ENCODE measurements around the gene AKAP8. TPM values are rescaled to one million over a fixed set of nuclear protein-coding genes. Genes with fewer than 3 reads are reported as not detected.
A peak's percentile ranks its signal among the peaks of the same experiment; 100 is the strongest.
"Not testable (repeated sequence)": the region's sequence is repeated elsewhere in the genome, so short reads cannot be mapped to it uniquely, and the experiment has no call there.

Gene AKAP8
- total RNA-seq, 6 donors from 2014 or later = 28.1 to 117 (median 41.3) TPM

- Histone ChIP-seq H3K27me3 (no peaks in the 10 kb centered on the region), H3K27ac (peak within 1 kb of the TSS; percentile 90 to 92 (median 90)), H3K36me3 (peaks cover under 1 to 23% (median 16%) of the 10 kb centered on the region in 4 donors), H3K9me3 (peaks cover 0 to 5% (median 0%) of the 10 kb centered on the region in 4 donors), H3K4me1 (peaks cover 33 to 66% (median 44%) of the 10 kb centered on the region in 4 donors), H3K4me3 (peak within 1 kb of the TSS; percentile 71 to 97 (median 82))
- 0% methylated on average over 28 to 58 of the region's 61 CpGs for WGBS, 2 donors
- DNase-seq = peak; percentile 94 to 98
- TF ChIP-seq CTCF (IDR thresholded peaks at IDR 0.05) (peak; percentile 59 to 88 (median 86)), POLR2A (IDR thresholded peaks at IDR 0.05) (peak in 3 of 4 donors; percentile 83 to 93 (median 88)), EP300 (IDR thresholded peaks at IDR 0.05) (peak in 1 of 4 donors; percentile 8), POLR2AphosphoS5 (IDR thresholded peaks at IDR 0.05) (peak; percentile 89 to 91)
- peak; percentile 98 to 99 for ATAC-seq (ENCODE audit: low FRiP score in 2 of 2)
These were observed 39.2 kb upstream of the AKAP8 start, which contains the start of gene AKAP8L for GRCh38 chr19:15418579-15419412. TSS of gene AKAP8L (minus strand) at chr19:15418988. CDS start at chr19:15418923, 65 bp downstream.

DNA sequence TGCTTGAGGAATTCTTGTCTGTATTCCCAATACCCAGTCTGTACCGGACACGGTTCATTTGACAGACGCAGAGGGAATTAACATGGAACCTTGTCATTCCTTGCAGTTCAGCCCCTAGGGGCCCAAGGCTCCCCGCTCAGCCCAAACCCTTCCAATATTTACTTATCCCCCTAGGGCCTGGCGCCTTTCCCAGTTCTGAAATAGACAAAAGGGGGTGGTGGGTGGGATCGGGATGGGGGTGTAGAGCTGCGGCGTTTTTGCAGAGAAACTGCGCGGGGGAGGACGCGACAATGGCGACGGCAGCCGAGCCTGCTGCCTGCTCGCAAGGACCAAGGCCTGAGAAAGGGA lies 38.6 kb upstream of the AKAP8 start:
- no peaks in the 10 kb centered on the region for H3K27me3 ChIP-seq
- no peak for ATAC-seq (ENCODE audit: low FRiP score in 2 of 2)
- 1 to 3% methylated on average over 12 to 16 of the region's 16 CpGs for WGBS, 2 donors
- peaks cover 35 to 70% (median 49%) of the 10 kb centered on the region in 4 donors for H3K4me1 ChIP-seq
- H3K36me3 ChIP-seq = peaks cover 0 to 17% (median 10%) of the 10 kb centered on the region in 4 donors
- peaks cover 0 to 2% (median 0%) of the 10 kb centered on the region in 4 donors for H3K9me3 ChIP-seq
- TF ChIP-seq EP300 (IDR thresholded peaks at IDR 0.05) = no peak
- TF ChIP-seq POLR2A (IDR thresholded peaks at IDR 0.05) = no peak
- no peak for TF ChIP-seq POLR2AphosphoS5 (IDR thresholded peaks at IDR 0.05)
- DNase-seq = no peak
- peak overlapping the region; percentile 71 to 97 (median 82) for H3K4me3 ChIP-seq
- H3K27ac ChIP-seq = peak overlapping the region; percentile 90 to 92 (median 90)

DNA sequence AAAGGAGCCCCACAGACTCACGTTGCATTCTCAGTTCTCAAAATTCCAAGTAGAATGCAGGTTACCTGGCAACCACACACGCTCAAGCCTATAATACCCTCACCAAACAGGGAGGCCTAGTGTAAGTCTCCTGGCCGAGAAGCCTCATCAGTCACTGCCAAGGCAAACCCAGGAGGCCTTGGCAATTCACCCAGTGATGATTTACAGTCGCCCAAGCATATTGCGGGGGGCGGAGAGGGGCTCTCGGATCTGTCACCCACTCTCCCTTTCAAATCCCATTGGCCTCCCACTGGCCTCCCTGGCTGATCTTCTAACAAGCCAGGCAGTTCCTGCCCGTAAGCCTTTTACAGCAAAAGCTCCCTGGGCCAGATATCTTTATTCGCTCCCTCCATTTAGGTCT lies 38.1 kb upstream of the AKAP8 start:
- 9 to 11% methylated on average over 8 to 9 of the region's 9 CpGs for WGBS, 2 donors
- TF ChIP-seq POLR2AphosphoS5 (IDR thresholded peaks at IDR 0.05) = no peak
- H3K27me3 ChIP-seq = no peaks in the 10 kb centered on the region
- H3K36me3 ChIP-seq = peaks cover 0 to 12% (median 5%) of the 10 kb centered on the region in 4 donors
- DNase-seq = no peak
- H3K27ac ChIP-seq = peak overlapping the region; percentile 90 to 92 (median 90)
- peak overlapping the region; percentile 71 to 97 (median 82) for H3K4me3 ChIP-seq
- H3K9me3 ChIP-seq = no peaks in the 10 kb centered on the region
- no peak for ATAC-seq (ENCODE audit: low FRiP score in 2 of 2)
- H3K4me1 ChIP-seq = peaks cover 39 to 70% (median 52%) of the 10 kb centered on the region in 4 donors

DNA sequence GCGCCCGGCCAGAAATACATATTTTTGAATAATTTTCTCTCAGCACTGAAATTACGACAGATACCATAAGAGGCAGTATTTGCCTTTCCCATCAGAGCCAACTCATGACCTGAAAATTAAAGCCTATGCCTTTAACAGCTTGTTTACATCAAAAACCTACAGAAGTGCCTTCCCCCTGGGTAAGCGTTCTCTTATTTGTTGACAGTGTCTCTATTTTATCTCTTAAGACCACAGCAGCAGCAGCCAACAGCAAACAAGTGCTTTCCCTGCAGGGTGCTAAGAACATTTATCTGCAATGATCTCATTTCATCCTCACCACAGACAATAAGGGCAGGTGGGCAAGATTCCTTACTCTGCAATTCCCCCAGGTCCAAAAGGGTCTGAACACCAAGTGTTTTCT lies 33.2 kb upstream of the AKAP8 start:
- no peak overlapping the region for H3K27ac ChIP-seq
- H3K9me3 ChIP-seq = no peaks in the 10 kb centered on the region
- ATAC-seq (ENCODE audit: low FRiP score in 2 of 2) = no peak
- H3K36me3 ChIP-seq = peaks cover 0 to 23% (median 9%) of the 10 kb centered on the region in 4 donors
- 61 to 73% methylated on average over 4 of the region's 4 CpGs for WGBS, 2 donors
- no peak for TF ChIP-seq EP300 (IDR thresholded peaks at IDR 0.05)
- no peak for TF ChIP-seq POLR2AphosphoS5 (IDR thresholded peaks at IDR 0.05)
- no peak for TF ChIP-seq POLR2A (IDR thresholded peaks at IDR 0.05)
- no peak for TF ChIP-seq CTCF (IDR thresholded peaks at IDR 0.05)
- H3K4me1 ChIP-seq = peaks cover 42 to 57% (median 52%) of the 10 kb centered on the region in 4 donors
- H3K27me3 ChIP-seq = no peaks in the 10 kb centered on the region
- DNase-seq = no peak
- H3K4me3 ChIP-seq = no peak overlapping the region

DNA sequence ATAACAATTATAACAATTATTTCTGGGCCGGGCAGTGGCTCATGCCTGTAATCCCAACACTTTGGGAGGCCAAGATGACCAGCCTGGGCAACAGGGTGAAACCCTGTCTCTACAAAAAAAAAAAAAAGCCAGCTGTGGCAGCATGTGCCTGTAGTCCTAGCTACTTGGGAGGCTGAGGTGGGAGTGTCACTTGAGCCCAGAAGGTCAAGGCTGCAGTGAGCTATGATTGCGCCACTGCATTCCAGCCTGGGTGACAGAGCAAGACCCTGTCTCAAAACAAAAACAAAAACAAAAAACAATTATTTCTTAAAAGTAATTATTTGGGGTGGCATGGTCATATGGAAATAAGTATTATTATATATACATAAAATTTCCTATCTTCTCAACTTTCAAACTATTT lies 31.8 kb upstream of the AKAP8 start:
- DNase-seq = peak in 1 of 2 donors; percentile 45
- not testable (repeated sequence) for H3K27ac ChIP-seq; H3K9me3 ChIP-seq; H3K27me3 ChIP-seq; H3K4me3 ChIP-seq; ATAC-seq (ENCODE audit: low FRiP score in 2 of 2)
- 82 to 91% methylated on average over 2 of the region's 2 CpGs for WGBS, 2 donors
- Histone ChIP-seq H3K4me1 (peaks cover 27 to 52% (median 45%) of the 10 kb centered on the region in 4 donors), H3K36me3 (peaks cover 0 to 27% (median 9%) of the 10 kb centered on the region in 4 donors)

GRCh38 chr19:15404780-15405211 lies 25.2 kb upstream of the AKAP8 start:
- Histone ChIP-seq H3K4me3 (no peak overlapping the region), H3K4me1 (peaks cover 22 to 37% (median 29%) of the 10 kb centered on the region in 4 donors), H3K27ac (peak overlapping the region in 1 of 4 donors; percentile 32), H3K27me3 (no peaks in the 10 kb centered on the region), H3K36me3 (peaks cover 6 to 64% (median 37%) of the 10 kb centered on the region in 4 donors), H3K9me3 (no peaks in the 10 kb centered on the region)
- ATAC-seq (ENCODE audit: low FRiP score in 2 of 2) = no peak
- TF ChIP-seq EP300 (IDR thresholded peaks at IDR 0.05) = no peak
- no peak for TF ChIP-seq POLR2AphosphoS5 (IDR thresholded peaks at IDR 0.05)
- no peak for TF ChIP-seq CTCF (IDR thresholded peaks at IDR 0.05)
- TF ChIP-seq POLR2A (IDR thresholded peaks at IDR 0.05) = no peak
- no peak for DNase-seq
- WGBS, 2 donors = 50 to 75% methylated on average over 3 of the region's 3 CpGs
